Effector memory CD8-positive, alpha-beta T cell (primary cell): ENCODE measurements around the gene SNX5.

ENCODE experiments used
- ATAC-seq: fragments of 150-1000 bp; cut with Tn5 transposase; replicated peaks from 2 replicates; pipeline ENCODE4 v1.10.0; 2021; ENCODE audit warnings: mild to moderate bottlenecking, moderate library complexity
- DNase-seq, 3 experiments: peaks; one replicate each; pipeline ENCODE4 v3.0.0; 2021
- H3K27ac Mint-ChIP-seq, 2 donors: one replicate each; pipeline ENCODE4 v1.8.0; 2022; ENCODE audit warnings: mild to moderate bottlenecking in 2 of 2, mixed read lengths in 2 of 2, moderate library complexity in 2 of 2
- H3K27me3 Mint-ChIP-seq, 2 donors: one replicate each; pipeline ENCODE4 v1.8.0; 2022; ENCODE audit warnings: mixed read lengths in 2 of 2
- H3K36me3 Mint-ChIP-seq: one replicate; pipeline ENCODE4 v1.8.0; 2022; ENCODE audit warnings: mild to moderate bottlenecking, moderate library complexity, mixed read lengths; ENCODE audit not compliant: insufficient read depth
- H3K4me1 Mint-ChIP-seq, 2 donors: one replicate each; pipeline ENCODE4 v1.8.0; 2022; ENCODE audit warnings: low read depth in 2 of 2, mixed read lengths in 2 of 2
- H3K4me3 Mint-ChIP-seq, 2 donors: one replicate each; pipeline ENCODE4 v1.8.0; 2022; ENCODE audit warnings: mild to moderate bottlenecking in 2 of 2, mixed read lengths in 2 of 2, moderate library complexity in 2 of 2
- H3K9me3 Mint-ChIP-seq, 2 donors: one replicate each; pipeline ENCODE4 v1.8.0; 2022; ENCODE audit warnings: mixed read lengths in 2 of 2

Gene SNX5

GRCh38 chr20:17925141-17925939, 43.3 kb downstream of the SNX5 start:
- H3K36me3 Mint-ChIP-seq: no peaks in the 10 kb centered on the region
- DNase-seq: no peak
- ATAC-seq: no peak
- H3K4me1 Mint-ChIP-seq: no peaks in the 10 kb centered on the region
- H3K4me3 Mint-ChIP-seq: no peak overlapping the region
- H3K27ac Mint-ChIP-seq: no peak overlapping the region
- H3K9me3 Mint-ChIP-seq: no peaks in the 10 kb centered on the region
- H3K27me3 Mint-ChIP-seq: peaks cover 26 to 54% of the 10 kb centered on the region in 2 donors

- Mint-ChIP-seq H3K27me3 (peaks cover 17 to 36% of the 10 kb centered on the region in 2 donors), H3K9me3 (no peaks in the 10 kb centered on the region), H3K4me3 (no peak overlapping the region), H3K27ac (peak overlapping the region in 1 of 2 donors; percentile 4), H3K36me3 (no peaks in the 10 kb centered on the region), H3K4me1 (no peaks in the 10 kb centered on the region)
- ATAC-seq: no peak
- no peak for DNase-seq
These were observed 46.8 kb downstream of the SNX5 start for GRCh38 chr20:17921774-17922173.

- Mint-ChIP-seq H3K27ac (no peak overlapping the region), H3K27me3 (peaks cover 10 to 23% of the 10 kb centered on the region in 2 donors), H3K9me3 (no peaks in the 10 kb centered on the region), H3K36me3 (no peaks in the 10 kb centered on the region), H3K4me1 (no peaks in the 10 kb centered on the region), H3K4me3 (no peak overlapping the region)
- no peak for ATAC-seq
- no peak for DNase-seq
These were observed 49.4 kb downstream of the SNX5 start for GRCh38 chr20:17919149-17919548.

- DNase-seq (no peak), ATAC-seq (no peak)
- Mint-ChIP-seq H3K4me1 (no peaks in the 10 kb centered on the region), H3K27me3 (peaks cover 11 to 23% of the 10 kb centered on the region in 2 donors), H3K4me3 (no peak overlapping the region), H3K27ac (peak overlapping the region in 1 of 2 donors; percentile 59), H3K36me3 (no peaks in the 10 kb centered on the region), H3K9me3 (no peaks in the 10 kb centered on the region)
These were observed 50.6 kb downstream of the SNX5 start for GRCh38 chr20:17917832-17918618.

- no peak for ATAC-seq
- Mint-ChIP-seq H3K4me3 (no peak overlapping the region), H3K36me3 (no peaks in the 10 kb centered on the region), H3K27ac (no peak overlapping the region), H3K9me3 (no peaks in the 10 kb centered on the region), H3K4me1 (no peaks in the 10 kb centered on the region), H3K27me3 (peaks cover 21 to 27% of the 10 kb centered on the region in 2 donors)
- DNase-seq: no peak
These were observed 52.1 kb downstream of the SNX5 start for GRCh38 chr20:17916433-17916891.

GRCh38 chr20:17914957-17915356, 53.6 kb downstream of the SNX5 start:
- ATAC-seq (no peak), DNase-seq (no peak)
- Mint-ChIP-seq H3K9me3 (no peaks in the 10 kb centered on the region), H3K4me1 (no peaks in the 10 kb centered on the region), H3K36me3 (no peaks in the 10 kb centered on the region), H3K27ac (no peak overlapping the region), H3K27me3 (peaks cover 31 to 36% of the 10 kb centered on the region in 2 donors), H3K4me3 (no peak overlapping the region)

- H3K4me1 Mint-ChIP-seq: no peaks in the 10 kb centered on the region
- peaks cover 31 to 36% of the 10 kb centered on the region in 2 donors for H3K27me3 Mint-ChIP-seq
- no peak overlapping the region for H3K27ac Mint-ChIP-seq
- no peaks in the 10 kb centered on the region for H3K9me3 Mint-ChIP-seq
- DNase-seq (no peak), ATAC-seq (no peak)
- no peak overlapping the region for H3K4me3 Mint-ChIP-seq
- no peaks in the 10 kb centered on the region for H3K36me3 Mint-ChIP-seq
These were observed 55.7 kb downstream of the SNX5 start for GRCh38 chr20:17912916-17913315.

- no peak overlapping the region for H3K27ac Mint-ChIP-seq
- no peak overlapping the region for H3K4me3 Mint-ChIP-seq
- H3K4me1 Mint-ChIP-seq: no peaks in the 10 kb centered on the region
- H3K36me3 Mint-ChIP-seq: no peaks in the 10 kb centered on the region
- ATAC-seq (no peak), DNase-seq (no peak)
- no peaks in the 10 kb centered on the region for H3K9me3 Mint-ChIP-seq
- peaks cover 31 to 36% of the 10 kb centered on the region in 2 donors for H3K27me3 Mint-ChIP-seq
These were observed 56.7 kb downstream of the SNX5 start for GRCh38 chr20:17911927-17912326.

GRCh38 chr20:17910828-17911294, 57.7 kb downstream of the SNX5 start:
- peaks cover 31 to 39% of the 10 kb centered on the region in 2 donors for H3K27me3 Mint-ChIP-seq
- ATAC-seq (no peak), DNase-seq (no peak)
- no peak overlapping the region for H3K27ac Mint-ChIP-seq
- no peaks in the 10 kb centered on the region for H3K9me3 Mint-ChIP-seq
- no peak overlapping the region for H3K4me3 Mint-ChIP-seq
- no peaks in the 10 kb centered on the region for H3K4me1 Mint-ChIP-seq
- H3K36me3 Mint-ChIP-seq: no peaks in the 10 kb centered on the region

GRCh38 chr20:17909869-17910321, 58.7 kb downstream of the SNX5 start:
- H3K27me3 Mint-ChIP-seq: peaks cover 31 to 46% of the 10 kb centered on the region in 2 donors
- no peaks in the 10 kb centered on the region for H3K9me3 Mint-ChIP-seq
- no peaks in the 10 kb centered on the region for H3K4me1 Mint-ChIP-seq
- ATAC-seq: no peak
- no peak overlapping the region for H3K4me3 Mint-ChIP-seq
- DNase-seq: no peak
- no peaks in the 10 kb centered on the region for H3K36me3 Mint-ChIP-seq
- no peak overlapping the region for H3K27ac Mint-ChIP-seq

- Mint-ChIP-seq H3K27me3 (peaks cover under 1 to 20% of the 10 kb centered on the region in 2 donors), H3K4me1 (peaks cover 0 to 14% of the 10 kb centered on the region in 2 donors), H3K9me3 (no peaks in the 10 kb centered on the region), H3K4me3 (no peak overlapping the region), H3K36me3 (no peaks in the 10 kb centered on the region), H3K27ac (no peak overlapping the region)
- no peak for ATAC-seq
- DNase-seq: no peak
These were observed 63.0 kb downstream of the SNX5 start for GRCh38 chr20:17905544-17905943.

GRCh38 chr20:17904027-17904426, 64.6 kb downstream of the SNX5 start:
- Mint-ChIP-seq H3K27me3 (peaks cover 0 to 35% of the 10 kb centered on the region in 2 donors), H3K36me3 (no peaks in the 10 kb centered on the region), H3K27ac (peak overlapping the region in 1 of 2 donors; percentile 52), H3K4me3 (peak overlapping the region in 1 of 2 donors; percentile 59), H3K4me1 (peaks cover 0 to 14% of the 10 kb centered on the region in 2 donors), H3K9me3 (no peaks in the 10 kb centered on the region)
- ATAC-seq (no peak), DNase-seq (peak in 1 of 3 experiments; percentile 5)

- ATAC-seq (no peak), DNase-seq (no peak)
- Mint-ChIP-seq H3K36me3 (no peaks in the 10 kb centered on the region), H3K27me3 (peaks cover 4 to 45% of the 10 kb centered on the region in 2 donors), H3K27ac (no peak overlapping the region), H3K9me3 (no peaks in the 10 kb centered on the region), H3K4me3 (no peak overlapping the region), H3K4me1 (peaks cover 0 to 18% of the 10 kb centered on the region in 2 donors)
These were observed 66.0 kb downstream of the SNX5 start for GRCh38 chr20:17902531-17903083.
